ENCODE measurements around the gene ACSF2. TPM values are rescaled to one million over a fixed set of nuclear protein-coding genes. Genes with fewer than 3 reads are reported as not detected.
A peak's percentile ranks its signal among the peaks of the same experiment; 100 is the strongest.

ACSF2 gene
- total RNA-seq, 4 donors from 2014 or later: 165 to 460 (median 190) TPM

DNA sequence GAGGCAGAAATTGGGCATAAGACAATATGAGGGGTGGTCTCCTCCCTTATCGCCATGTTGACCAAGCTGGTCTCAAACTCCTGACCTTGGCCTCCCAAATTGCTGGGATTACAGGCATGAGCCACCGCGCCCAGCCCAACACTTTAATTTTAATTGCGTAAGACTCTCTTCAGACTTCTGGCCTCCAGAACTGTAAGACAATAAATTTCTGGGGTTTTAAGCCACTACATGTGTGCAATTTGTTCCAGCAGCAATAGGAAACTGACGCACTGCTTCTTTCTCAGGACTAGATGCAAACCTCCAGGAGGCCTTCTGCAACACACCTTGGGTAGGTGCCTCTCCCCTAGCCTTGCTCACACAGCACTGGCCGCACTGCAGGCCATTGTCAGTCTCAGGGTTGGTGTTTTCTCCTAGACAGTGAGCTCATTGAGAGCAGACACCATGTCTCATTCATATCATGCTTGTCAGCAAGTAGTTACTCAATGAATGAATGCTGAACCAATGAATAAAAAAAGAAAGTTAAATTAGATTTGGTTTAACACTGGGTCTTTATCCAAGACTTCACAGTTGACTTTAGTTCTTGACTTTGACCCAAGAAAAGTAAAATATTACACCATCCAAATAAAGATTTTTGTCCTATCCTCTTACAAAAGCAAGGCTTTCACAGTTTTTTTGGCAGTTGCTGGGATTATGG is 5.5 kb upstream of the ACSF2 start:
- 90% methylated on average over 2 to 6 of the region's 6 CpGs for WGBS, 2 donors (ENCODE audit: low coverage in 1 of 2)
- TF ChIP-seq, protein P1, sequence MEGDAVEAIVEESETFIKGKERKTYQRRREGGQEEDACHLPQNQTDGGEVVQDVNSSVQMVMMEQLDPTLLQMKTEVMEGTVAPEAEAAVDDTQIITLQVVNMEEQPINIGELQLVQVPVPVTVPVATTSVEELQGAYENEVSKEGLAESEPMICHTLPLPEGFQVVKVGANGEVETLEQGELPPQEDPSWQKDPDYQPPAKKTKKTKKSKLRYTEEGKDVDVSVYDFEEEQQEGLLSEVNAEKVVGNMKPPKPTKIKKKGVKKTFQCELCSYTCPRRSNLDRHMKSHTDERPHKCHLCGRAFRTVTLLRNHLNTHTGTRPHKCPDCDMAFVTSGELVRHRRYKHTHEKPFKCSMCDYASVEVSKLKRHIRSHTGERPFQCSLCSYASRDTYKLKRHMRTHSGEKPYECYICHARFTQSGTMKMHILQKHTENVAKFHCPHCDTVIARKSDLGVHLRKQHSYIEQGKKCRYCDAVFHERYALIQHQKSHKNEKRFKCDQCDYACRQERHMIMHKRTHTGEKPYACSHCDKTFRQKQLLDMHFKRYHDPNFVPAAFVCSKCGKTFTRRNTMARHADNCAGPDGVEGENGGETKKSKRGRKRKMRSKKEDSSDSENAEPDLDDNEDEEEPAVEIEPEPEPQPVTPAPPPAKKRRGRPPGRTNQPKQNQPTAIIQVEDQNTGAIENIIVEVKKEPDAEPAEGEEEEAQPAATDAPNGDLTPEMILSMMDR (IDR thresholded peaks at IDR 0.05): no peak
- TF ChIP-seq EP300 (IDR thresholded peaks at IDR 0.05; ENCODE audit: low read depth) (no peak), POLR2AphosphoS5 (IDR thresholded peaks at IDR 0.05) (no peak), POLR2A (IDR thresholded peaks at IDR 0.05) (no peak)
- intact Hi-C loops (cut with DNase I; ENCODE audit: low total_unique reads) (no loop called here), in situ Hi-C loops (cut with MboI; ENCODE audit: low pct_ligation_motif_present in 1 of 4, low pct_unique_long_range_greater_than_20kb in 1 of 4, low sequenced_read_pairs in 3 of 4) (no loop called here)
- Histone ChIP-seq H3K4me3 (no peak overlapping the region), H3K27ac (peak overlapping the region; percentile 71 to 81 (median 76)), H3K27me3 (no peaks in the 10 kb centered on the region), H3K36me3 (no peaks in the 10 kb centered on the region), H3K4me1 (peaks cover 10 to 27% (median 19%) of the 10 kb centered on the region in 4 donors), H3K9me3 (no peaks in the 10 kb centered on the region)
- DNase-seq: no peak

- H3K4me1 ChIP-seq: peaks cover 11 to 31% (median 23%) of the 10 kb centered on the region in 4 donors
- H3K36me3 ChIP-seq: no peaks in the 10 kb centered on the region
- WGBS, 2 donors (ENCODE audit: low coverage in 1 of 2): 37 to 48% methylated on average over 3 of the region's 3 CpGs
- no peaks in the 10 kb centered on the region for H3K9me3 ChIP-seq
- H3K27ac ChIP-seq: peak overlapping the region; percentile 71 to 81 (median 76)
- TF ChIP-seq EP300 (IDR thresholded peaks at IDR 0.05; ENCODE audit: low read depth): no peak
- TF ChIP-seq, protein P1 (IDR thresholded peaks at IDR 0.05): no peak
- no peak for TF ChIP-seq POLR2A (IDR thresholded peaks at IDR 0.05)
- TF ChIP-seq POLR2AphosphoS5 (IDR thresholded peaks at IDR 0.05): no peak
- no peaks in the 10 kb centered on the region for H3K27me3 ChIP-seq
- in situ Hi-C loops (cut with MboI; ENCODE audit: low pct_ligation_motif_present in 1 of 4, low pct_unique_long_range_greater_than_20kb in 1 of 4, low sequenced_read_pairs in 3 of 4) (no loop called here), intact Hi-C loops (cut with DNase I; ENCODE audit: low total_unique reads) (no loop called here)
- no peak for DNase-seq
- H3K4me3 ChIP-seq: peak overlapping the region in 1 of 4 donors; percentile 28
Measured at GRCh38 chr17:50421308-50422051, 4.5 kb upstream of the ACSF2 start.

GRCh38 chr17:50422738-50423137 is 3.3 kb upstream of the ACSF2 start:
- no peak overlapping the region for H3K27ac ChIP-seq
- in situ Hi-C loops (cut with MboI; ENCODE audit: low pct_ligation_motif_present in 1 of 4, low pct_unique_long_range_greater_than_20kb in 1 of 4, low sequenced_read_pairs in 3 of 4): no loop called here
- no peaks in the 10 kb centered on the region for H3K9me3 ChIP-seq
- DNase-seq: no peak
- no peak overlapping the region for H3K4me3 ChIP-seq
- no peaks in the 10 kb centered on the region for H3K36me3 ChIP-seq
- H3K27me3 ChIP-seq: no peaks in the 10 kb centered on the region
- no peak for TF ChIP-seq POLR2AphosphoS5 (IDR thresholded peaks at IDR 0.05)
- WGBS, 2 donors (ENCODE audit: low coverage in 1 of 2): 92 to 100% methylated on average over 2 of the region's 2 CpGs
- H3K4me1 ChIP-seq: peaks cover 11 to 42% (median 33%) of the 10 kb centered on the region in 4 donors
- intact Hi-C loops (cut with DNase I; ENCODE audit: low total_unique reads): no loop called here

- WGBS, 2 donors (ENCODE audit: low coverage in 1 of 2): 58 to 70% methylated on average over 6 of the region's 6 CpGs
- peak overlapping the region in 1 of 4 donors; percentile 88 for H3K27ac ChIP-seq
Measured at GRCh38 chr17:50423553-50424159, 2.4 kb upstream of the ACSF2 start.

More at GRCh38 chr17:50423553-50424159, 2.4 kb upstream of the ACSF2 start:
- H3K9me3 ChIP-seq: no peaks in the 10 kb centered on the region
- H3K4me3 ChIP-seq: no peak overlapping the region
- H3K27me3 ChIP-seq: no peaks in the 10 kb centered on the region
- no peaks in the 10 kb centered on the region for H3K36me3 ChIP-seq
- in situ Hi-C loops (cut with MboI; ENCODE audit: low pct_ligation_motif_present in 1 of 4, low pct_unique_long_range_greater_than_20kb in 1 of 4, low sequenced_read_pairs in 3 of 4): no loop called here
- TF ChIP-seq, protein P1 (IDR thresholded peaks at IDR 0.05): no peak
- no peak for TF ChIP-seq POLR2AphosphoS5 (IDR thresholded peaks at IDR 0.05)
- no peak for TF ChIP-seq EP300 (IDR thresholded peaks at IDR 0.05; ENCODE audit: low read depth)
- TF ChIP-seq POLR2A (IDR thresholded peaks at IDR 0.05): no peak
- intact Hi-C loops (cut with DNase I; ENCODE audit: low total_unique reads): no loop called here
- H3K4me1 ChIP-seq: peaks cover 11 to 51% (median 39%) of the 10 kb centered on the region in 4 donors
- DNase-seq: no peak
